GM18867 (cell line): Measurements from ENCODE around the gene SRPRA.
"Not testable (repeated sequence)": the region's sequence is repeated elsewhere in the genome, so short reads cannot be mapped to it uniquely, and the experiment has no call there.

Experiments
- ATAC-seq: cut with Tn5 transposase; IDR thresholded peaks from one replicate; pipeline ENCODE4 v1.9.1; 2021; ENCODE audit warnings: mild to moderate bottlenecking, moderate library complexity; ENCODE audit not compliant: unreplicated experiment

The SRPRA gene

DNA sequence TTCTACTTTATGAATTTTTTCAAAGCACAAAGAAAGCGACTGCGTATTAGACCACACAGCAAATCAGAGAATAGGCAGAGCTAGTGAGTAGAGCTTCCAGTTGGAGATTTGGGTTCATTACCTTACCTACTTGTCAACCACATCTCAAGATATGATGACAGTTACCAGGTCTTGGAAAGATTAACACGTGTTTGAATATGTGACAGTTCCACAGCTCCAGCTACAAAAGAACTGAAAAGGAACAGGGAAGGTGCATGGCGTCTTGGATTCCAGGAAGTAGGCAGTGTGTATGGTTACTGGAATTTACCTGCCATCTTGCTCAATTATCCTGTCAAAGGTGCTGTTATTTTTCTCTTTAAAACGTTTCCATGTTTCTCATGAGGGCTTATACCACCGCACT, 19.5 kb upstream of the SRPRA start:
- no peak for ATAC-seq

DNA sequence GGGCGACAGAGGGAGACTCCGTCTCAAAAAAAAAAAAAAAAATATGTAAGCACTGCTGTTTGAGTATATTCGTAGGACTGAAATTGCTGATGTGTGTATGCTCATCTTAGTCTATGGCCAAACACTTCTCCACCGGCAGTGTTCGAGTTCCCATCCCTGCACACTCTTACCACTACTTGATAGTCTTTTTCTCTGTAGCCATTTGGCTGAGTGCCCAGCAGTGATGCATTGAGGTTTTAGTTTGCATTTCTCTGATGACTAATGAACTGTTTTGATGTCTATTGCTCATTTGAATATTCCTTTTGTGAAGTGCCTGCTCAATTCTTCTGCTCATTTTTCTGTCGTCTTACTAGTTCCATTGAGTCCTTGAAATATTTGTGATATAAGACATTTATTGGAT, 16.1 kb upstream of the SRPRA start:
- peak; percentile 61 for ATAC-seq

DNA sequence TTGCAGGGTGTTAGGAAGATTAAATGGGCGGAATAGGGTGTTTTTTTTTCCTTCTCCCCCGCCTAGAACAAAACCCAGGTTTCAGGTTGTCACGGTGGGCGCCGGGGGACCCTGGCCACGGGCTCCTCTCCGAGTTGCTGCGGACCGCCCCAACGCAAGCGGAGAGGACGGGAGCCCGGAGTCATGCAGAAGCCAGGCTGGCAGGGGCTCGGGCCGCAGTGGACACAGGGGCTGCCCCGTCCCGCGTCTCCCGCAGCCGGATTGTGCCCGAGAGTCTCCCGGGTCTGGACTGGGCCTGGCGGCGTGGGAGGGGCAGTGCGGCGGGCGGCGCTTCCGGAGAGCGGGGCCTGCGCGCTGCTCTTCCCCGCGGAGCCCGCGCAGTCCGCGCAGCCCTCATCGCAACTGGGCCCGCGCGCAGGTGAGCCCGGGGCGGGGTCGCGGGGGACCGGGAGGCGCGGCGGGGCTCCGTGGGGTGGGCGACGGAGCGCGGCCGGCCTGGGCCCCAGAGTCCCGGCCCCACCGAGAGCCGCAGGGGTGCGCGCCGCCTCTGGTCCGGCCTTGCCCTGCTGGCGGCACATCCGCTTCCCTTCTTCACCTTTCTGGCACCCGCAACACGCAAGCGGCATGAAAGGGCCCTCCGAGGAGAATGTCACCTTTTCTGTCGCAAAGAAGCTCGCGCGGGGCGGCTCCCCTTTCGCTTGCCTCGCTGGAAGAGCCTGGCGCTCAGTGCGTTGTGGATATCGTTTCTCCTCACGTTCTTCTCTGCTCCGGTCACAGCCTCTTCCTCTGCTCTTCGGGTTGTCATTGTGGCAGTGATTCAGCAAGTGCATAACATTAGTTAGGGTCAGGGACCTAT, 14.3 kb upstream of the SRPRA start, which contains the start of gene TIRAP:
TIRAP (plus strand) TSS at position 358 of the 856 bp plus-strand sequence. CDS start 7,802 bp downstream, outside the sequence.
- peak; percentile 65 for ATAC-seq

DNA sequence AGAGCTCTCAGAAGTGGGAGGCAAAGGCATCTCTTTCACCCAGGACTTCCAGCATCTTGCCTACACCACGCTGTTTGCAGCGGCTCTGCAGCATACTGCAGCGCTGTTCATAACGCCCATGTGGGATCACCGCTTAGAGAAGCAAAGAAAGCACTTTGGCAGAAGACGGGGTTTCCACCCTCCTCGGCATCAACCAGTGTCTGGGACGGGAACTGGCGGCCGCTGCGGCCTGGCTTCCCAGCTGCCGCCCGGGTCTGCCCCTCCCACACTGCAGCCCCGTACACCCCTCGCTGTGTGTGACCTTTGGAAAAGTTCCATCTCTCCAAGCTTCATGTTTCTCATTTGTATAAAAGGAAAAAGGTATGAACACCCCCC, 13.7 kb upstream of the SRPRA start:
- ATAC-seq, result no peak

- no peak for ATAC-seq
These were observed 13.0 kb upstream of the SRPRA start for GRCh38 chr11:126281666-126282175.

GRCh38 chr11:126281245-126281644, 12.6 kb upstream of the SRPRA start:
- ATAC-seq, result no peak

DNA sequence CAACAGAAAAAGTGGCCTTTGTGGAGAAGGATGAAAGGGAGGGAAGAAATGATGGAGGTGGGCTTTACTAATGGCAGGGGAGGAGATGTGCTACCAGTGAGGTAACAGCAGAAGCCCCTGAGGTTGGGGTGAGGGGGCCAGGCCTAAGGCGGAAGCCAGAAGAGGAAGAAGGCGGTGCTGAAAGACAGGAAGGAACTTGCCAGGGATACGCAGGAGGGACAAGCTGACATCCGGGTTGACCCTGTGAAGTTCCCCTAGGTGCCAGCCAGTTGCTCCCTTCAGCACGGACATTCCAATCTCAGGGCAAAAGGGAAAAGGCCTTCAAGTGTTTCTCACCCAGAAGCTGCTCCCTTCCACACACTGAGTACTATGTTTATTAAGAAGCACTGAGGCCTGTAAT, 11.9 kb upstream of the SRPRA start:
- ATAC-seq, result no peak

- ATAC-seq, result no peak
These were observed 10.5 kb upstream of the SRPRA start for GRCh38 chr11:126279191-126279590.

DNA sequence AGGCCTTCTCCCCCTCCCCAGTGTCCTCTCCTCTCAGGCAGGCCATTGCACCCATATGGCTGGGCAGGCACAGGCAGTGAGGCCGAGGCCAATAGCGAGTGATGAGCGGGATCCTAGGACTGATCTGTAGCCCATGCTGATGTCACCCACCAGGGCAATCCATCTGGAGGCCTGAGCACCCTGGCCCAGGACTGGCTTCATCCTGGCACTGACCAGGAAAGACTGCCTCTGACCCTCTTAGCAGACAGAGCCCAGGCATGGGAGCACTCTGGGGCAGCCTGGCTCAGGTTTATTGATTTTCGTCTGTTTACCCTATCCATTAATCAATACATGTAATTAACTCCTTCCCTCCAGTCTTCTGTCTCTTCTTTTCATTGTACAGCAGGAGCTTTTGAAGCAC, 9.1 kb upstream of the SRPRA start:
- ATAC-seq, result no peak

DNA sequence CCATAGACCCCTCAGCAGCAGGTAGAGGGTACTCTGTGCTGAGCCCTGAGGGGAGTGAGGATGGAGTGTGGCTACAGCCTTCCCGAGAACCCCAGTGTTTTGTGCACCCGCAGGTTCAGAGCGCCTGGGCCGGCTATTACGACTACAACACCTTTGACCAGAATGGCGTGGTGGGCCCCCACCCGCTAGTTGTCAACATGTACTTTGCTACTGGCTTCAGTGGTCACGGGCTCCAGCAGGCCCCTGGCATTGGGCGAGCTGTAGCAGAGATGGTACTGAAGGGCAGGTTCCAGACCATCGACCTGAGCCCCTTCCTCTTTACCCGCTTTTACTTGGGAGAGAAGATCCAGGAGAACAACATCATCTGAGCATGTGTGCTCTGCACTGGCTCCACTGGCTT, 8.6 kb upstream of the SRPRA start:
- no peak for ATAC-seq

- ATAC-seq, result no peak
These were observed 361 bp downstream of the SRPRA start for GRCh38 chr11:126268361-126268707.

- no peak for ATAC-seq
These were observed 1.0 kb downstream of the SRPRA start for GRCh38 chr11:126267650-126268049.

DNA sequence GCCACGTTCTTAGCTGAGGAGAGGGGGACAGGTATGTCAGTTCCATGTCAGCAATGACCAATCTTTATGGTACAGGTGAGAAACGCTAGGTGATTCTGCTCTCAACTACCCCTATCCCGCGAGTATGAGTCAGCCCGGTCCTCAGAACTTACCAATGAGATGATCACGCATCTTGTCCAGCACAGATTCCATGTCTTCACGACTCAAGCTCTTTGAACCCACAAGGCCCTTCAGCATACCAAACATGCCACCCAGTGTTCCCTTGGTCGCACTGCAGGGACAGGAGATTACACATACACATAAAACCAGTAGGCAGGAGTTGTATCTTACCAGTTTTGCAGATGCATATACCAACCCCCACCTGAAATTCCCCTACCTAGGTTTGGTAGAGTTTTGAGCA, 2.9 kb downstream of the SRPRA start:
- no peak for ATAC-seq

- no peak for ATAC-seq
These were observed 5.2 kb downstream of the SRPRA start for GRCh38 chr11:126263489-126263888.

- no peak for ATAC-seq
These were observed 6.5 kb downstream of the SRPRA start for GRCh38 chr11:126262216-126262615.

DNA sequence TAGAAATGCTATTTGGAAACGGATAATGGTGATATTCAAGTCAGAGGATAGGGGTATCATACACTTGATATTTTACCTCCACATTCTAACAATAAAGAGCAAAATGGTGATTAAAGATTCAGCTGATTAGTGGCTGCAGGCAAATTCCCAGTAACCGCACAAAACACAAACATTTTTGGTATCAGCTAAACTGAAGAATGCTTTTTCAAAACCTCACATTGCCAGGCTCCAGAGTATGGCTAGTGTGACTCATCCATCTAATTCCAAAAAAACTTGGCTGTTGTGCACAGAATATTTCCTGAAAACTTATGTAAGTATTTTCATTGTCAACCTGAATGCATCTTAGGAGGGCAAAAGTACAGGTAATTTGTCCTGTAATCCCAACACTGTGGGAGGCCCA, 10.9 kb downstream of the SRPRA start:
- ATAC-seq, result no peak

GRCh38 chr11:126257144-126257543, 11.6 kb downstream of the SRPRA start:
- no peak for ATAC-seq

- ATAC-seq, result no peak
These were observed 12.5 kb downstream of the SRPRA start for GRCh38 chr11:126256216-126256615.

DNA sequence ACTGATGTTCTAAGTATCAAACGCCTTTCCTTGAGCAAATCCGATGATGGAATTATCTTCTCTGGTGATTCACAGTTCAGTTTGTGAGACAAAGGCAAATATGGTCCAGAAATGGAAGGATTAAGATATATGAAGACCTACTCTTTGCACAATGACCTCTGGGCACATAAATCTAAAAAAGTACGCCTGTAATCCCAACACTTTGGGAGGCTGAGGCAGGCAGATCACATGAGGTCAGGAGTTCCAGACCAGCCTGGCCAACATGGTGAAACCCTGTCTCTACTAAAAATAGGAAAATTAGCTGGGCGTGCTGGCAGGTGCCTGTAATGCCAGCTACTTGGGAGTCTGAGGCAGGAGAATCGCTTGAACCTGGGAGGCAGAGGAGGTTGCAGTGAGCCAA, 13.2 kb downstream of the SRPRA start:
- ATAC-seq, result not testable (repeated sequence)

- no peak for ATAC-seq
These were observed 13.9 kb downstream of the SRPRA start for GRCh38 chr11:126254819-126255218.

DNA sequence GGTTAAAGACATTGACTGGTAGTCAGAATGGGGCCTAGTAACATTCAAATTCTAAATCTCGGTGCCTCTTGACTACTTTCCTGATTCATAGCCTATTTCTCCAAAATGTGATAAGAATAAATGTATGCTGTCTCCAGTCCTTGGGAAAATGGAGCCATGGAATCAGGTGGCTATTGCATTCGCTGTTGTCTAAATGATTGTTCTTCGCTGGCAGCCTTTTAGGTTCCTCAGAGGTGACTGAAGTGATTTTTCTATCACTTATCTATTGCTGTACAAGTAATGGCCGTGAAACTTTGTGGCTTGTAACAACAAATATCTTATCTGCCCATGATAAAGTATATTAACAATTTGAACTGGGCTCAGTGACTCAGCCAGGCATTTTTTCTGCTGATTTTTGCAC, 15.4 kb downstream of the SRPRA start:
- ATAC-seq, result no peak

DNA sequence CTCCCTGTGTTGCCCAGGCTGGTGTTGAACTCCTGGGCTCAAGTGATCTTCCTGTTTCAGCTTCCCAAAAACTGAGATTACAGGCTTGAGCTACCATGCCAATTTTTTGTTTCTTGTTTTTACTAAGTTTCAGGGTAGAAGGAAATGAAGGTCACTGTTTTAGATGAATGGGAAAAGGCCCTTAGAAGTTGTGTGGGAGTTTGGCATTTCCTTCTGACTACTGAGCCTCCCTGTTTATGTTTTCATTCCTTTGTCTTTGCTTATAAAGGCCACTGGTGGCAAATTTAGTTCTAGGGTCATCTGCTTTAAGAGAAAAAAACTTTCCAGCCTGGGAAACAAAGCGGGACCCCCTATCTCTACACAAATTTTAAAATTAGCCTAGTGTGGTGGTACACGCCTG, 22.1 kb downstream of the SRPRA start:
- ATAC-seq, result no peak

DNA sequence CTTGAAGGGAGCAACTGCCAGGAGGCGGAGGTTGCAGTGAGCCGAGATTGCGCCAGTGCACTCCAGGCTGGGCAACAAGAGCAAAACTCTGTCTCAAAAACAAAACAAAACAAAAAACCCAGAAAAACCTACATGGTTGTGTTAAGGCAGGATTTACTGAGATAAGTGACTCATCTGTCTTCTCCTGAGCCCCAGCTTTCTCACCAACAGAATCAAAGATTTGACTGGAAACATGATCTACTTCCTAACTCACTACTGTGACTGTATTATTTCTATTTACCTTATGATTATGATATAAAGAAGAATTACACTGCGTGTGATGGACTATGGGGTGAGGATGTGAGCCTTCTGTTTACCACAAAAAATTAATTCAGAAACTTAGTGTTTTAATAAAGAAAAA, 35.3 kb downstream of the SRPRA start:
- no peak for ATAC-seq
